Measurements from ENCODE around the gene DTD1. TPM values are rescaled to one million over a fixed set of nuclear protein-coding genes. Genes with fewer than 3 reads are reported as not detected.

DTD1 gene
- total RNA-seq, 1 donor from 2014 or later, result 29.8 TPM

DNA sequence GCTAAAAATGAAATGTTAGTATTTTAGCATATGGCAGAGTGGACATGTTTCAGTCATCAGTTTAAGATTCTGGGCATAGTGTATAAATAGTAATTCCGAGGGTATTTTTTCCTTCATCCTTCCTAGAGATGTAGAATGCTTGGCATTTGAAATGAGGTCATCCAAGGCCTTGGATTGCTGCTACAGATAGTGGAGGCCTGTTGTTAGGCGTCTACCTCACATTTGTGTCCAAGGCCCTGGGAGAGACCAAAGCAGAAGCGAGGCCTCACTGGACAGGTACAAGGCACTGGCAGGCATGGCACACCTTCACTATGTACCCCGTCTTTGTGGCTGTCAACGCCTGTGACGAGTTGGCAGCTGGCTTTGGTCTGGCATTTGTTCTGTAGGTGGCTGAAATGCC lies 58.0 kb downstream of the DTD1 start:
- Mint-ChIP-seq H3K4me1 (ENCODE audit: unreplicated experiment) (peaks cover 15% of the 10 kb centered on the region), H3K9me3 (peaks cover 3% of the 10 kb centered on the region), H3K27ac (no peak overlapping the region), H3K36me3 (no peaks in the 10 kb centered on the region), H3K27me3 (no peaks in the 10 kb centered on the region), H3K4me3 (no peak overlapping the region)
- no peak for DNase-seq (ENCODE audit: extremely low spot score, unreplicated experiment)
- TF ChIP-seq CTCF (conservative IDR thresholded peaks at IDR 0.05), result no peak

GRCh38 chr20:18647777-18648176 lies 59.9 kb downstream of the DTD1 start:
- Mint-ChIP-seq H3K27ac (peak overlapping the region; percentile 7), H3K4me1 (ENCODE audit: unreplicated experiment) (peaks cover 16% of the 10 kb centered on the region), H3K4me3 (no peak overlapping the region), H3K9me3 (no peaks in the 10 kb centered on the region), H3K27me3 (no peaks in the 10 kb centered on the region), H3K36me3 (no peaks in the 10 kb centered on the region)
- TF ChIP-seq CTCF (conservative IDR thresholded peaks at IDR 0.05), result no peak
- DNase-seq (ENCODE audit: extremely low spot score, unreplicated experiment), result no peak

GRCh38 chr20:18650224-18650623 lies 62.4 kb downstream of the DTD1 start:
- Mint-ChIP-seq H3K4me3 (no peak overlapping the region), H3K27ac (no peak overlapping the region)

GRCh38 chr20:18653736-18654447 lies 66.0 kb downstream of the DTD1 start:
- H3K4me1 Mint-ChIP-seq (ENCODE audit: unreplicated experiment), result peaks cover 20% of the 10 kb centered on the region
- no peaks in the 10 kb centered on the region for H3K9me3 Mint-ChIP-seq
- no peak overlapping the region for H3K4me3 Mint-ChIP-seq
- no peaks in the 10 kb centered on the region for H3K36me3 Mint-ChIP-seq
- H3K27me3 Mint-ChIP-seq, result no peaks in the 10 kb centered on the region
- H3K27ac Mint-ChIP-seq, result no peak overlapping the region
- no peak for DNase-seq (ENCODE audit: extremely low spot score, unreplicated experiment)
- TF ChIP-seq CTCF (conservative IDR thresholded peaks at IDR 0.05), result no peak

More at GRCh38 chr20:18650224-18650623, 62.4 kb downstream of the DTD1 start:
- Mint-ChIP-seq H3K9me3 (no peaks in the 10 kb centered on the region), H3K27me3 (no peaks in the 10 kb centered on the region), H3K4me1 (ENCODE audit: unreplicated experiment) (peaks cover 16% of the 10 kb centered on the region), H3K36me3 (no peaks in the 10 kb centered on the region)
- no peak for TF ChIP-seq CTCF (conservative IDR thresholded peaks at IDR 0.05)
- no peak for DNase-seq (ENCODE audit: extremely low spot score, unreplicated experiment)

DNA sequence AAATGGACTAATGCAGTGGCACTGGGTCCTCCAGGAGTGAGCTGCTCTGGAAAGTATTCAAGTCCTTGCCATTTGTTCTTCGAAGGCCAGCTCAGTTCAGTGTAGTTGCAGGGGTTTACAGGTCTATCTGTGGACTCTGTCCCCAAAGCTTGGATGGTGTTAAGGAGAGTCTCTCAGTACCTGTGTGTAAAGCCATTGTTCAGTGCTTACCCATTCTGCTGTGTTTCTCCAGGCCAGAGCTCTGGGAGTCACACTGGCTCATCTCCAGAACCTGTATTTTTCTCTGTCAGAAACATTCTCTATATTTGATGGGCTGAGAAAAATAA lies 66.6 kb downstream of the DTD1 start:
- no peak for TF ChIP-seq CTCF (conservative IDR thresholded peaks at IDR 0.05)
- H3K27me3 Mint-ChIP-seq, result no peaks in the 10 kb centered on the region
- no peak overlapping the region for H3K4me3 Mint-ChIP-seq
- H3K9me3 Mint-ChIP-seq, result no peaks in the 10 kb centered on the region
- no peak for DNase-seq (ENCODE audit: extremely low spot score, unreplicated experiment)
- peaks cover 20% of the 10 kb centered on the region for H3K4me1 Mint-ChIP-seq (ENCODE audit: unreplicated experiment)
- no peak overlapping the region for H3K27ac Mint-ChIP-seq
- no peaks in the 10 kb centered on the region for H3K36me3 Mint-ChIP-seq

All from type B pancreatic cell (in vitro differentiated cells).